Loucy (cell line): ENCODE data around the gene GCSH.

Source experiments
- H2AFZ ChIP-seq: fragments of 200-600 bp; sonication (generic); 2 replicates; pipeline ENCODE4 v1.6.0; 2016; ENCODE audit warnings: antibody characterized with exemption, mild to moderate bottlenecking, low read length, moderate library complexity
- H3F3A ChIP-seq: fragments of 200-600 bp; 2 replicates; pipeline ENCODE4 v1.6.0; 2016; ENCODE audit warnings: antibody characterized with exemption, low read depth, mild to moderate bottlenecking
- H3K27me3 ChIP-seq: fragments of 200-600 bp; sonication (generic); 2 replicates; pipeline ENCODE4 v1.6.1; 2014; ENCODE audit warnings: low read length, mild to moderate bottlenecking; ENCODE audit not compliant: insufficient read depth, poor library complexity, severe bottlenecking
- H3K36me3 ChIP-seq: fragments of 200-600 bp; sonication (generic); 2 replicates; pipeline ENCODE4 v1.6.1; 2016; ENCODE audit warnings: low read length; ENCODE audit not compliant: insufficient read depth
- H3K4me1 ChIP-seq: fragments of 200-600 bp; sonication (generic); 2 replicates; pipeline ENCODE4 v1.5.1; 2014; ENCODE audit warnings: low read length, mild to moderate bottlenecking; ENCODE audit not compliant: insufficient read depth, poor library complexity, severe bottlenecking
- H3K4me2 ChIP-seq: fragments of 200-600 bp; sonication (generic); 2 replicates; pipeline ENCODE4 v1.6.0; 2014; ENCODE audit warnings: antibody characterized with exemption, low read length, low read depth, mild to moderate bottlenecking; ENCODE audit not compliant: poor library complexity, severe bottlenecking
- H3K4me3 ChIP-seq: fragments of 200-600 bp; sonication (generic); 2 replicates; pipeline ENCODE4 v1.5.1; 2014; ENCODE audit warnings: low read length, mild to moderate bottlenecking, mixed read lengths; ENCODE audit not compliant: poor library complexity, severe bottlenecking
- H3K79me2 ChIP-seq: fragments of 200-600 bp; sonication (generic); 2 replicates; pipeline ENCODE4 v1.6.1; 2014; ENCODE audit warnings: low read length; ENCODE audit not compliant: insufficient read depth
- H3K9ac ChIP-seq: fragments of 200-600 bp; sonication (generic); 2 replicates; pipeline ENCODE4 v1.6.0; 2014; ENCODE audit warnings: mild to moderate bottlenecking, low read depth, low read length, moderate library complexity; ENCODE audit not compliant: poor library complexity, severe bottlenecking
- H3K9me2 ChIP-seq: fragments of 200-600 bp; sonication (generic); replicated peaks from 2 replicates; pipeline ENCODE4 v1.6.1; 2016; ENCODE audit warnings: low read depth, low read length, mixed read lengths
- H3K9me3 ChIP-seq: fragments of 200-600 bp; sonication (generic); 2 replicates; pipeline ENCODE4 v1.6.1; 2014; ENCODE audit warnings: mild to moderate bottlenecking, antibody characterized with exemption, low read length, low read depth; ENCODE audit not compliant: insufficient read depth
- H4K20me1 ChIP-seq: fragments of 200-600 bp; sonication (generic); 2 replicates; pipeline ENCODE4 v1.6.0; 2014; ENCODE audit warnings: antibody characterized with exemption, low read length, mild to moderate bottlenecking; ENCODE audit not compliant: insufficient read depth, poor library complexity, severe bottlenecking
- CTCF ChIP-seq: fragments of 200-600 bp; sonication (generic); conservative IDR thresholded peaks from 2 replicates; pipeline ENCODE4 v1.5.1; 2014; ENCODE audit warnings: mild to moderate bottlenecking, antibody characterized with exemption, low read length
- EZH2phosphoT487 ChIP-seq: fragments of 200-600 bp; IDR thresholded peaks from 2 replicates; pipeline ENCODE4 v1.6.1; 2018; ENCODE audit warnings: antibody characterized with exemption, mild to moderate bottlenecking, moderate library complexity, borderline replicate concordance

GCSH gene

DNA sequence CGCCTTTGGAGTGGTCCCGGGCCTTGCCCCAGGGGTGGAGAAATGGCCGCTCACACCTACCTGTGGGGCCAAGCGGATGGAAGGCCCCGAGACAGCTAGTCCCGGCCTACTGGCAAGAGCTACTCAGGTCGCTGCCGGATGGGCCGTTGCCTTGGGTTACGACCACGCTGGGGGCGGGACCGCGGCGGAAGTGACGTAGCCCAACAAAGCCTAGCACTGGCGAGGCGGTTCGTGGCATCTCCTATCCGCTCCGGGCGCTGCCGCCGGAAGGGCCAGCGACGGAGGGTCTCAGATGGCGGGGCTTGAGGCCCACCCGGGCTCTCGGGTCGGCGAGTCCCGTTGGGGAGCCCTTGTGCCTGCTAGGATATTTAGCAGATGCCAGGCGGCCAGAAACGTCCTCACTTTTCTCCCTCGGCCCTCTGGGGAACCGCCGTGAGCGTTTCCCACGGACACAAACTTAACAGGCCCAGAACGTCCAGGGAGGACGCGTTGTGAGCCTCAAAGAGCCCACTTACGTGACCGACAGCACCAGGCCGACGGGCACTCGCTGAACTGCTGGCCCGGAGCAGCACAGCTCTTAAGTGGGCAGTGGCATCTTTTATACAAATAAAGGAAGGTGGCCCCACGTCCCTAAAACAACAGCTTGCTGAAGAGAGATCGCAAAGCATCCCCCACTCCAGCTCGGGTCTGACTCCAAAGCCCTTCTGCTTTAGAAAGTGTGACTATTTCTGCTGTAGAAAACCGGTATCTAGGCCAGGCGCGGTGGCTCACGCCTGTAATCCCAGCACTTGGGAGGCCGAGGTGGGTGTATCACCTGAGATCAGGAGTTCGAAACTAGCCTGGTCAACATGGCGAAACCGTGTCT lies 18.9 kb downstream of the GCSH start, which contains the start of gene C16orf46:
TSS of gene C16orf46 (minus strand) at position 163 of the 865 bp plus-strand sequence. CDS start 13,283 bp downstream, outside the sequence.
- Histone ChIP-seq H3K4me1 (peaks cover 13% of the 10 kb centered on the region), H2AFZ (peak within 1 kb of the TSS; percentile 98), H3K9ac (peak within 1 kb of the TSS; percentile 87), H3K27me3 (no peaks in the 10 kb centered on the region), H3K4me2 (peak within 1 kb of the TSS; percentile 95), H4K20me1 (no peaks in the 10 kb centered on the region), H3K9me3 (no peaks in the 10 kb centered on the region), H3F3A (no peaks in the 10 kb centered on the region), H3K4me3 (peak within 1 kb of the TSS; percentile 88), H3K9me2 (no peaks in the 10 kb centered on the region), H3K36me3 (0 out of 2 replicates have a peak, but pooled peaks cover 3% of the 10 kb centered on the region), H3K79me2 (no peaks in the 10 kb centered on the region)
- no peak for TF ChIP-seq EZH2phosphoT487
- no peak for TF ChIP-seq CTCF

DNA sequence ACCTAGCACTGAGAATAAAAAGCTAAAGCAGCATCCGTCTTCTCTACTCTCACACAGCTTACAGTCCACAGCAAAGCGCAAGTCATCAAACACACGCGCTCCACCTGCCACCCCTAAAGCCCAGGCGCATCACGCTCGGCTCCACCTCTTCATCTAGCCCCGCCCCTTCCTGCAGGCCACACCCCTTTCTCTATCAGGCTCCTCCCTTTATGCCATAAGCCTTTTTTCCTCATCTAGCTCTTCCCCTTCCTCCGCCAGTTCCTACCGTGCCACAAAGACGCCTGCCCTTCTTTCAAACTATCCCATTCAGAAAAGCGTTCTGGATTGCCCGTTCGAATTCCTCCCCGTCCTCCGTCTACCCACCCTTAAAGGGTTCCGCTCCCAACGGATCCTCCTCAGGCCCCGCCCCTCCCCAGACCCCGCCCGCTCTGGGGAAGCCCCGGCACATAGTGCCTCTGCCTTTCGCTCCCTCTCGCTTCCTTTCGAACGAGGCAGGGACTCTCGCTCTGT lies 19.6 kb downstream of the GCSH start:
- H3K79me2 ChIP-seq = no peaks in the 10 kb centered on the region
- no peaks in the 10 kb centered on the region for H3K9me3 ChIP-seq
- H3K9ac ChIP-seq = peak overlapping the region; percentile 87
- H3K9me2 ChIP-seq = no peaks in the 10 kb centered on the region
- H3K4me3 ChIP-seq = peak overlapping the region; percentile 88
- TF ChIP-seq CTCF (no peak), EZH2phosphoT487 (no peak)
- no peaks in the 10 kb centered on the region for H3F3A ChIP-seq
- no peaks in the 10 kb centered on the region for H3K27me3 ChIP-seq
- no peaks in the 10 kb centered on the region for H4K20me1 ChIP-seq
- H3K36me3 ChIP-seq = 0 out of 2 replicates have a peak, but pooled peaks cover under 1% of the 10 kb centered on the region
- H2AFZ ChIP-seq = peak overlapping the region; percentile 98
- peaks cover 13% of the 10 kb centered on the region for H3K4me1 ChIP-seq
- H3K4me2 ChIP-seq = peak overlapping the region; percentile 95

DNA sequence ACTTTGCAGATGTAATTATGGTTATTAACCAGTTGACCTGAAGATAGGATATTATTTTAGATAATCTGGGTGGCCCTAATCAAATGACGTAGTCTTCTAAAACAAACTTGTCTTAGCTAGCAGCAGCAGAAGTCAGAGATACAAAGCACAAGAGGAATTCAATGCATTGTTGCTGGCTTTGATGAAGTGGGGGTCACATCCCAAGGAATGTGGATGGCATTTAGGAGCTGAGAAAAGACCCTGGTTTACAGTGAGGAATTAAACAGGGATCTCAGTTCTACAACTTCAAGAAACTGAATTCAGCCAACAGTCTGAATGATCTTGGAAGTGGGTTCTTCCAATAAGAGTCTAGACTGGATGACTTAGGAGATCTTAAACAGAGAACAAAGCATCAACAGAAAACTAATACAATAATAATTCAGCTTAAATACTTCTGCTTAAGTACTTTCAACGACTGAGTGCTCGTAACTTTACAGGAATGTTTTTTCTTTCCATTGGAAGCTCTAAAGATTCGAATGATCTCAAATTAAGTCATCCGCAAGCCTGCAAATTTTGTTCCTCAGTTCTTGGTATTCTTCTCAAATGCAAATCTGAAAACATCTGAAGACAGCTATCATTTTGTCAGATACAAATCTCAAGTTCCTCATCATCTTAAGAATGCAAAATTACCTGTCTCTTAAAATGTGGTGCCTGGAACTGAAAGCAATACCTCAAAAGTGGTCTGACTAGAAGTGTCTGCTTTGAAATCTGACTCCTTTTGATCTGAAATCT lies 22.4 kb downstream of the GCSH start:
- Histone ChIP-seq H3K4me1 (peaks cover 13% of the 10 kb centered on the region), H3K4me2 (no peak overlapping the region), H4K20me1 (no peaks in the 10 kb centered on the region), H3K79me2 (no peaks in the 10 kb centered on the region), H3K9me2 (no peaks in the 10 kb centered on the region), H3K4me3 (no peak overlapping the region), H3F3A (no peaks in the 10 kb centered on the region), H3K27me3 (no peaks in the 10 kb centered on the region), H3K9me3 (no peaks in the 10 kb centered on the region), H3K9ac (no peak overlapping the region), H3K36me3 (no peaks in the 10 kb centered on the region), H2AFZ (no peak overlapping the region)
- TF ChIP-seq EZH2phosphoT487 = no peak
- TF ChIP-seq CTCF = no peak
